ENCODE data around the gene SHKBP1. TPM values are rescaled to one million over a fixed set of nuclear protein-coding genes. Genes with fewer than 3 reads are reported as not detected.

SHKBP1 gene
- total RNA-seq, 1 donor from 2014 or later: 14.8 TPM

GRCh38 chr19:40583283-40583682 is 6.6 kb downstream of the SHKBP1 start:
- H3K36me3 ChIP-seq: peaks cover 76% of the 10 kb centered on the region
- DNase-seq: no peak
- no peak overlapping the region for H3K27ac ChIP-seq (replicated peaks)
- H3K27me3 ChIP-seq (ENCODE audit: low read depth): no peaks in the 10 kb centered on the region
- no peak overlapping the region for H3K4me3 ChIP-seq
- peaks cover 3% of the 10 kb centered on the region for H3K4me1 ChIP-seq
- intact Hi-C loops (cut with micrococcal nuclease): no loop called here
- no peaks in the 10 kb centered on the region for H3K9me3 ChIP-seq (replicated peaks)
- TF ChIP-seq, protein P1, sequence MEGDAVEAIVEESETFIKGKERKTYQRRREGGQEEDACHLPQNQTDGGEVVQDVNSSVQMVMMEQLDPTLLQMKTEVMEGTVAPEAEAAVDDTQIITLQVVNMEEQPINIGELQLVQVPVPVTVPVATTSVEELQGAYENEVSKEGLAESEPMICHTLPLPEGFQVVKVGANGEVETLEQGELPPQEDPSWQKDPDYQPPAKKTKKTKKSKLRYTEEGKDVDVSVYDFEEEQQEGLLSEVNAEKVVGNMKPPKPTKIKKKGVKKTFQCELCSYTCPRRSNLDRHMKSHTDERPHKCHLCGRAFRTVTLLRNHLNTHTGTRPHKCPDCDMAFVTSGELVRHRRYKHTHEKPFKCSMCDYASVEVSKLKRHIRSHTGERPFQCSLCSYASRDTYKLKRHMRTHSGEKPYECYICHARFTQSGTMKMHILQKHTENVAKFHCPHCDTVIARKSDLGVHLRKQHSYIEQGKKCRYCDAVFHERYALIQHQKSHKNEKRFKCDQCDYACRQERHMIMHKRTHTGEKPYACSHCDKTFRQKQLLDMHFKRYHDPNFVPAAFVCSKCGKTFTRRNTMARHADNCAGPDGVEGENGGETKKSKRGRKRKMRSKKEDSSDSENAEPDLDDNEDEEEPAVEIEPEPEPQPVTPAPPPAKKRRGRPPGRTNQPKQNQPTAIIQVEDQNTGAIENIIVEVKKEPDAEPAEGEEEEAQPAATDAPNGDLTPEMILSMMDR (IDR thresholded peaks at IDR 0.05; ENCODE audit: borderline replicate concordance): no peak

DNA sequence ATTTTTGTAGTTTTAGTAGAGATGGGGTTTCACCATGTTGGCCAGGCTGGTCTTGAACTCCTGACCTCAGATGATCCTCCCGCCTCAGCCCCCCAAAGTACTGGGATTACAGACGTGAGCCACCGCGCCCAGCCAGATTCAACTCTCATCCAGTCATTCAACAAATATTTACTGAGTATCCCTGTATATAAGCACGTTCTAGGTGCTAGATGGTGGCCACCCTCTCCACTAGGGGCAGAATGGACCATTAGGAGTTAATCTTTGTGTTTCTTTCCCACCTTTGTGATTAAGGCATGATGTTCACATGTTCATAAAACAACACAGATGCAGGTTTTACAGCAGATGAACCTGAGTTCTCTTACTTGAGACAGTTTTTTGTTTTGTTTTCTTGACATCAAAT is 7.3 kb downstream of the SHKBP1 start:
- TF ChIP-seq, protein P1 (IDR thresholded peaks at IDR 0.05; ENCODE audit: borderline replicate concordance): no peak
- Histone ChIP-seq H3K27me3 (ENCODE audit: low read depth) (no peaks in the 10 kb centered on the region), H3K4me3 (no peak overlapping the region), H3K36me3 (peaks cover 76% of the 10 kb centered on the region), H3K4me1 (no peaks in the 10 kb centered on the region), H3K27ac (replicated peaks) (no peak overlapping the region), H3K9me3 (replicated peaks) (no peaks in the 10 kb centered on the region)
- intact Hi-C loops (cut with micrococcal nuclease): no loop called here
- DNase-seq: no peak

- Histone ChIP-seq H3K27me3 (ENCODE audit: low read depth) (no peaks in the 10 kb centered on the region), H3K36me3 (peaks cover 67% of the 10 kb centered on the region), H3K9me3 (replicated peaks) (no peaks in the 10 kb centered on the region), H3K4me3 (no peak overlapping the region), H3K27ac (replicated peaks) (no peak overlapping the region), H3K4me1 (no peaks in the 10 kb centered on the region)
- TF ChIP-seq, protein P1 (IDR thresholded peaks at IDR 0.05; ENCODE audit: borderline replicate concordance): no peak
- intact Hi-C loops (cut with micrococcal nuclease): no loop called here
- DNase-seq: no peak
These were observed 8.7 kb downstream of the SHKBP1 start for GRCh38 chr19:40585241-40585981.

DNA sequence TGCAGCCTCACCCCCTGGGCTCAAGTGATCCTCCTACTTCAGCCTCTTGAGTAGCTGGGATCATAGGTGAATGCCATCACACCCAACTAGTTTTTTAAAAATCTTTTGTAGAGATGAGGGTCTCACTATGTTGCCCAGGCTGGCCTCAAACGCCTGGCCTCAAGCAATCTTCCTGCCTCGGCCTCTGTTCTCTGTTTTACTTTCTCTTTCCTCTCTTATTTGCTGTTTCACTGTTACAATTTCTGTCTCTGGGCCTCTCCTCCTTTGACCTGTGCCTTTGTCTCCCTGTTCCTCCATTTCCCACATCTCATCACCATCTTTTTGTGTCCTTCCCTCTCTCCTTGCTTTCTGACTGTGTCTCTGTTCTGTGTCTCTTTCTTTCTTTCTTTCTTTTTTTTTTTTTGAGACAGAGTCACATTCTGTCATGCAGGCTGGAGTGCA is 9.3 kb downstream of the SHKBP1 start:
- TF ChIP-seq, protein P1 (IDR thresholded peaks at IDR 0.05; ENCODE audit: borderline replicate concordance): no peak
- Histone ChIP-seq H3K4me1 (no peaks in the 10 kb centered on the region), H3K27ac (replicated peaks) (no peak overlapping the region), H3K36me3 (peaks cover 61% of the 10 kb centered on the region), H3K9me3 (replicated peaks) (no peaks in the 10 kb centered on the region), H3K4me3 (no peak overlapping the region), H3K27me3 (ENCODE audit: low read depth) (no peaks in the 10 kb centered on the region)
- no peak for DNase-seq
- intact Hi-C loops (cut with micrococcal nuclease): no loop called here

GRCh38 chr19:40586611-40587010 is 9.9 kb downstream of the SHKBP1 start:
- no peaks in the 10 kb centered on the region for H3K27me3 ChIP-seq (ENCODE audit: low read depth)
- peaks cover 55% of the 10 kb centered on the region for H3K36me3 ChIP-seq
- H3K4me1 ChIP-seq: no peaks in the 10 kb centered on the region
- H3K4me3 ChIP-seq: no peak overlapping the region
- no peak overlapping the region for H3K27ac ChIP-seq (replicated peaks)
- TF ChIP-seq, protein P1 (IDR thresholded peaks at IDR 0.05; ENCODE audit: borderline replicate concordance): no peak
- intact Hi-C loops (cut with micrococcal nuclease): no loop called here
- no peak for DNase-seq
- H3K9me3 ChIP-seq (replicated peaks): no peaks in the 10 kb centered on the region
